GM12801 (cell line): ENCODE measurements around the gene EGFR.

Experiments used
- TF ChIP-seq, protein P1 (sequence below): IDR thresholded peaks from one replicate; pipeline ENCODE4 v1.5.1; 2011; ENCODE audit warnings: control low read depth; ENCODE audit not compliant: insufficient read length; ENCODE audit errors: extremely low read depth

EGFR gene

DNA sequence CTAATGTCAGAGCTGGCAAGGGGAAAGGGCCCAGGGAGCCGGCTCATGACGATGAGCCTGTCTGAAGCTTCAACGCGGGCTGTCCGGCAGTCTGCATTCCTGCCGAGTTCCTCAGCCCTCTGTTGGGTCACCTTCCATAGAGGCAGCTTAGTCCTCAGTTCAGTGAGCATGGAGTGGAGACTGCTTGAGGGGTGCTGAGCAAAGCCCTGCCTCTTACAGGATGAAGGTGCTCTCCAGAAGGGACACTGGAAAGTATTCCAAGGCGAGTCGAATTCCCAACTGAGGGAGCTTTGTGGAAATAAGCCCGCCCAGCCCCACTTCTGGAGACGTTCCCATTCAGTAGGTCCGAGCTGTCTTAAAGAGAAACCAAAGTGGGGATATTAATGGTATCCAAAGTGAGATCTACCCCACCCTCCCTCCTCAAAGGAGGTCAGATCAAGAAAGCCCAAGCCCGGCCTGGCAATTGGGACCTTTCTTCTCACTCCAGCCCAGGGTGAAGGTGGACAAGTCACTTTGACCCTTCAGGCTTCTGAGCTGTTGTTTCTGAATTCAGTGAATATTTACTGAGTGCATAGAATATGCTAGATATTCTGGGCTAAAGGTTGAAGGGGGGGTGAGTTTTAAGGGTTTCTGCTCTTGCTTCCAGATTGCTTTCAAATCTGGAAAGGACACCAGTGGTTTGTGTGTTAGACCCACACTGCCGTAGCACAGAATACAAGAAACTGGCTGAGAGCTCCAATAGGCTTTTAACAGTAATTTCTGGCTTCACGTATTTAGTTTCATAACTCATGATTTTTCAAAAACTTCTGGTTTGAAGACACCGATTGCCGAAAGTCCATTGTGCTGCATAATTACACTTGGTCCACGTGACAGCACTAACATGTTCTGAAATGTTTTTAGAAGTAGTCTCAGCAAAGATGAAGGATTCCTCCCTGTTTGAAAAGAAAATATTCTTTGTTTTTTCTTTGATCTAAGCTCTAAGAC, 3.5 kb downstream of the EGFR start:
- TF ChIP-seq, protein P1, sequence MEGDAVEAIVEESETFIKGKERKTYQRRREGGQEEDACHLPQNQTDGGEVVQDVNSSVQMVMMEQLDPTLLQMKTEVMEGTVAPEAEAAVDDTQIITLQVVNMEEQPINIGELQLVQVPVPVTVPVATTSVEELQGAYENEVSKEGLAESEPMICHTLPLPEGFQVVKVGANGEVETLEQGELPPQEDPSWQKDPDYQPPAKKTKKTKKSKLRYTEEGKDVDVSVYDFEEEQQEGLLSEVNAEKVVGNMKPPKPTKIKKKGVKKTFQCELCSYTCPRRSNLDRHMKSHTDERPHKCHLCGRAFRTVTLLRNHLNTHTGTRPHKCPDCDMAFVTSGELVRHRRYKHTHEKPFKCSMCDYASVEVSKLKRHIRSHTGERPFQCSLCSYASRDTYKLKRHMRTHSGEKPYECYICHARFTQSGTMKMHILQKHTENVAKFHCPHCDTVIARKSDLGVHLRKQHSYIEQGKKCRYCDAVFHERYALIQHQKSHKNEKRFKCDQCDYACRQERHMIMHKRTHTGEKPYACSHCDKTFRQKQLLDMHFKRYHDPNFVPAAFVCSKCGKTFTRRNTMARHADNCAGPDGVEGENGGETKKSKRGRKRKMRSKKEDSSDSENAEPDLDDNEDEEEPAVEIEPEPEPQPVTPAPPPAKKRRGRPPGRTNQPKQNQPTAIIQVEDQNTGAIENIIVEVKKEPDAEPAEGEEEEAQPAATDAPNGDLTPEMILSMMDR: no peak

DNA sequence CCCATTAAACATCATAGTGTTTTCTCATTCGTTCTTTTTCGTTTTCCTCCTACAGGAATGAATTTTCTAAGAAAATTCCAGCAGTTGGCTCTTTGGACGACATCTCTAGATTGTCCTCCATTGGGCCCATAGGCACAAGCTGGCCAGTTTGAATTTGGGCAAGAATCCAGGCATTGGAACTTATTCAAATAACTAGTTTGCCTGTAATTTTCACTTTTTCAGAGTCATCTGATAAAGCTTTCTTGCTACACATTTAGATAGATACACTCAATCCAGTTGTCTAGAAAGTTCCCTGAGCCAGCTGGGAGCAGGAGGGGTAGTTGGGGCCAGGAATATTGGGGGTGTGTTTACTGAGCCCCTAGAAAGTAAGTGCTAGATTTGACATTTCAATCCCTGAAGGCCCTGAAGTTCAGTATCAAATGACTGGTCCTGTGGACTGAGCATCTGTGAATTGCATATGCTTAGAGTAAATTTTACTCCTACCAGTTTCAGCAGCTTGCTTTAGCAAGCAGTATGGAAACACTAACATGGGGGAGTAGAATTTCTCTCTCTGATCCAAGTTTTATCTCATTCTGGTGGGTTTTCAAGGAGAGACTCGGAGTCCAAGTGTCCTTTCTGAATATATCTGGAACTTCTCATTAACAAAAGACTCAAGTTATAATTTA, 5.2 kb downstream of the EGFR start:
- TF ChIP-seq, protein P1: no peak

DNA sequence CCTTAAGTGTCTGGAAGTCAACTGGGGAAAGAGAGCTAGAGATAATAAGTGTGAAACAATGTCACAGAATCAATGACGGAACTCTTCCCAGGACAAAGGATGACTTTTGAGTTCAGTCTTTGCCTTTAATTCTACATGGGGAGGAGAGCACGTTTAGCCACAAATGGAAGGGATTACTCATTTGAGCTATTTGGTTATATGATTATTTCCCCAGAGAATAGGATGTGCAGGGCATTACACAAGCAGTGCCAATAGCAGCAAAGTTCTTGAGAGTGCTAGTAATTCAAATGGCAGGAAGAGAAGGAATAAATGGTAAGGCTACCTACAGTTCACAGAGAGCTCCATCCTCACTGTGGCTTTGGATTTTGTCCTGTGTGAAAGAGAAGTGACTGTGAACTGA, 6.0 kb downstream of the EGFR start:
- TF ChIP-seq, protein P1: no peak

DNA sequence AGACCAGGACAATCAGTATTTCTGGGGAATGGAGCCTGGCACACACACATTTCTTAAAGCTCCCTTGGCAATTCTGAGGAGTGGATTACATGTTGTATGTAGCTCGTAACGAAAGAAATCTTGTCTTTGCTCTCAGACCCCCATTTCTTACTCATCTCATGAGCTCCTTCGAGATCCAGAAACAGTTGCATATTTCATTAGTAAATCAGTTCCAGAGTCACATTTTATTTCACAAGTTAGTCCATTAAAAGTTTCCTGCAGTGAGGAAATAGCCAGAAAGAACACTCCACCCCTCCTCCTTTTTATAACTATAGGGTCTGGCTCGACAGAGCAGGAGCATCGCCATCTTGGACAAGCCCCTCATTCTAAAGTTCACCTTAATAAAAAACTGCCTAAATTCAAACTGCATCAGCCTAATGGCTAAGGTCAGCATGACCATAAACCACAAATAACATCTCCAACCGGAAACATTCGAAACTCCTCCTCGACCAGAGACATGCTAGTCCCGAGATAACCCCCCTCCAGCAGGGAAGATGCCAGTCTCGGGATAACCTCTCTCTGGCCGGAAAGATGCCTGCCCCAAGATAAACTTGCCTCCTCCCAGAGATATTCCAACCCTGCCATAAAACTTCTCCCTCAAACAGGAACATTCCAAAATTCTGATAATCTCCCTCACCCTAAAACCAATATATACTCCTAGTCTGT, 7.4 kb downstream of the EGFR start:
- TF ChIP-seq, protein P1: no peak

DNA sequence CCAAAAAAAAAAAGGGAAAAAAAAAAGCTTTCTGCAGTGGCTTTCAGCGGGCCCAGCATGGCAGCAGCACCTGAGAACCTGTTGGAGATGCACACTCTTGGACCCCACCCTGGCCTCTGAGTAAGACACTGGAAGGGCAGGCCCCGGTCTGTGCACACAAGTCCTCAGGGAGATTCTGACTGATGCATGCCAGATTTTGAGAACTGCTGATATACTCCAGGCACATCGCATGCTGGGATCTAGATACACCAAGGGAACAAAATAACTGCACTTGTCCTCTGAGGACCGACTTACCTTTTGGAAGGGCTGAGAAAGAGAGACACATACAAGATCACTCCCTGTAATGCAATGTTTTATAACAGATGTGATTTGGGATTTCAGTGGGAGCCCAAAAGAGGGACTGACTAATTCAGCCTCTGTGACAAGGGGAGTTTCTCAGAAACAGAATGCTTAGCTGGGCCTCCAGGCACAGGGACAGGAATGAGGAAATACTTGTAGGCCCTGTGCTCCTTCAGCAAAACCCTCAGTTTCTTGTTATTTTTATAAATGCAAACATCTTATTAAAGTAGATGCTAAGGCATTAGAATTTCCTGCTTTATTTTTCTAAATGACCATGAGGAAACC, 8.2 kb downstream of the EGFR start:
- TF ChIP-seq, protein P1: no peak

DNA sequence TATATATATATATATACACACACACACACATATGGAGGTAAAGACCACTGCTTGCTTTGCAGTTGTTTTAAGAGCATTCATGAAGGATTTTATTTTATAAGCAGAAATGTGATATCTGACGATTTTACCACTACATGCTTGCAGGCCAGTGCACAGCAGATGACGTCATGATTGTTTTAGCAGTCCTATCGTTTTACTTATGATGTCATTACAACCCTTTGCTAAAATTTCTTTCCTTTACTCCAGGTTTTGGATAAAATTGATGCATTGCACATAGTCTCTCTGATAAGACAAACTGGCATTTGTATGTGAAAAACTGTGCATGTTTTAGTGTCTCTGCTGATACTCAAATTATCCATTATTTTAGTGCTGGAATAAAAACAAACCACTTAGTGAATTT, 9.2 kb downstream of the EGFR start:
- TF ChIP-seq, protein P1: no peak

DNA sequence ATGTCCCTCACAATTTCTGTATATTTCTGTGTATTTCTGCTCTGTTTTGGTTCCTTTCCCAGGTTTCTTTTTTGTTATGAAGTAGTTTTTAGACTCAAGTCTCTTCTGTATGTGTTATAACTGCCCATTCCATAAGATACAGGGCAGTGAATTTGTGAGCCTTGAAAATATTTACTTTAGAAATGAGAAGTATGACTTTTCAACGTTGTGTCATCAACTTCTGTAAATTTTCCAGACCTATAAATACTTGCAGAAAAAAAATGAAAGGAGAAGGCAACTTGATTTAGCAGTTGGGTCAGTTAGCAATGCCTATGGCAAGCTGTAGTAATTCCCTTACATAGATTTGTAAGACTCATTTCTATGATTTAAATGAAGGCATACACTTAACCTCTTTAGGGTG, 11.5 kb downstream of the EGFR start:
- TF ChIP-seq, protein P1: no peak
